Measurements from ENCODE around the gene SYNE2.
"Not testable (repeated sequence)": the region's sequence is repeated elsewhere in the genome, so short reads cannot be mapped to it uniquely, and the experiment has no call there.

GRCh38 chr14:63803221-63803791, 49.5 kb upstream of the SYNE2 start:
- TF ChIP-seq CTCF, POLR2AphosphoS5 (IDR thresholded peaks at IDR 0.05): not testable (repeated sequence)

All from gastroesophageal sphincter (tissue), 3 donors.